Right atrium auricular region (tissue), 2 donors: ENCODE data around the gene COX6A1. TPM values are rescaled to one million over a fixed set of nuclear protein-coding genes. Genes with fewer than 3 reads are reported as not detected.

Source experiments
- DNase-seq: peaks from one replicate; pipeline ENCODE4 v3.0.0-alpha.2; 2019; ENCODE audit warnings: low spot score
- H3K27ac ChIP-seq, 2 donors: fragments of 200-600 bp; sonication (generic); 1 replicate in 1 of 2; 2 replicates in 1 of 2; pipeline ENCODE4 v1.5.1; 2016 to 2019
- H3K27me3 ChIP-seq, 2 donors: fragments of 200-600 bp; sonication (generic); one replicate each; pipeline versions ENCODE4 v1.5.1 to v1.6.0; 2017 to 2019
- H3K36me3 ChIP-seq: fragments of 200-600 bp; sonication (generic); one replicate; pipeline ENCODE4 v1.5.1; 2016
- H3K4me1 ChIP-seq, 2 donors: fragments of 200-600 bp; sonication (generic); one replicate each; pipeline versions ENCODE4 v1.5.1 to v1.6.0; 2017 to 2019
- H3K4me3 ChIP-seq, 2 donors: fragments of 200-600 bp; sonication (generic); 1 replicate in 1 of 2; 2 replicates in 1 of 2; pipeline ENCODE4 v1.5.1; 2017 to 2019; ENCODE audit warnings: mild to moderate bottlenecking in 1 of 2, moderate library complexity in 1 of 2
- H3K9me3 ChIP-seq, 2 donors: fragments of 200-600 bp; sonication (generic); one replicate each; pipeline ENCODE4 v1.5.1; 2019
- total RNA-seq, 2 donors: library from RNA; depleted of rRNA; stranded (reverse); fragments of >200 nt; gene quantifications; one replicate each; pipeline ENCODE4 v1.1.0, GENCODE V29; 2016
- TF ChIP-seq, protein P1 (sequence below), 2 donors: fragments of 200-600 bp; sonication (generic); IDR thresholded peaks; one replicate each; pipeline ENCODE4 v1.5.1; 2019; ENCODE audit warnings: antibody characterized with exemption in 2 of 2

The COX6A1 gene
- total RNA-seq, 2 donors from 2014 or later = 190 to 291 TPM

DNA sequence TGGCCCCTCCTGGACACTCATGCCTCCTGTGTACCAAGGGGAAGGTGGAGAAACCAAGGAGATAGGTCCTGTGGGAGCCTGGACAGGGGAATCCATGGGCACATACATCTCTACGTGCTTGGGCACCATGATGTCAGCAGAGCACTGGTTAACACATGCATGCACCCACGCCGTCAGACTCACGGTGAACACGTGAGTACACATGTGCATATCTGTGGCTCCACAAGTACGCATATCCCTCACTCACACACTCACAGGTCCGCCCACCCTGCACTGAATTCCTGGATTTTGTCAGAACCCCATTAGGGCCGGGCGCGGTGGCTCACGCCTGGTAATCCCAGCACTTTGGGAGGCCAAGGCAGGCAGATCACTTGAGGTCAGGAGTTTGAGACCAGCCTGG, 29.1 kb upstream of the COX6A1 start:
- no peaks in the 10 kb centered on the region for H3K9me3 ChIP-seq
- H3K27me3 ChIP-seq = no peaks in the 10 kb centered on the region
- no peaks in the 10 kb centered on the region for H3K4me1 ChIP-seq
- no peaks in the 10 kb centered on the region for H3K36me3 ChIP-seq
- H3K4me3 ChIP-seq = no peak overlapping the region
- TF ChIP-seq, protein P1, sequence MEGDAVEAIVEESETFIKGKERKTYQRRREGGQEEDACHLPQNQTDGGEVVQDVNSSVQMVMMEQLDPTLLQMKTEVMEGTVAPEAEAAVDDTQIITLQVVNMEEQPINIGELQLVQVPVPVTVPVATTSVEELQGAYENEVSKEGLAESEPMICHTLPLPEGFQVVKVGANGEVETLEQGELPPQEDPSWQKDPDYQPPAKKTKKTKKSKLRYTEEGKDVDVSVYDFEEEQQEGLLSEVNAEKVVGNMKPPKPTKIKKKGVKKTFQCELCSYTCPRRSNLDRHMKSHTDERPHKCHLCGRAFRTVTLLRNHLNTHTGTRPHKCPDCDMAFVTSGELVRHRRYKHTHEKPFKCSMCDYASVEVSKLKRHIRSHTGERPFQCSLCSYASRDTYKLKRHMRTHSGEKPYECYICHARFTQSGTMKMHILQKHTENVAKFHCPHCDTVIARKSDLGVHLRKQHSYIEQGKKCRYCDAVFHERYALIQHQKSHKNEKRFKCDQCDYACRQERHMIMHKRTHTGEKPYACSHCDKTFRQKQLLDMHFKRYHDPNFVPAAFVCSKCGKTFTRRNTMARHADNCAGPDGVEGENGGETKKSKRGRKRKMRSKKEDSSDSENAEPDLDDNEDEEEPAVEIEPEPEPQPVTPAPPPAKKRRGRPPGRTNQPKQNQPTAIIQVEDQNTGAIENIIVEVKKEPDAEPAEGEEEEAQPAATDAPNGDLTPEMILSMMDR (IDR thresholded peaks at IDR 0.05) = no peak
- H3K27ac ChIP-seq = no peak overlapping the region
- DNase-seq = no peak

DNA sequence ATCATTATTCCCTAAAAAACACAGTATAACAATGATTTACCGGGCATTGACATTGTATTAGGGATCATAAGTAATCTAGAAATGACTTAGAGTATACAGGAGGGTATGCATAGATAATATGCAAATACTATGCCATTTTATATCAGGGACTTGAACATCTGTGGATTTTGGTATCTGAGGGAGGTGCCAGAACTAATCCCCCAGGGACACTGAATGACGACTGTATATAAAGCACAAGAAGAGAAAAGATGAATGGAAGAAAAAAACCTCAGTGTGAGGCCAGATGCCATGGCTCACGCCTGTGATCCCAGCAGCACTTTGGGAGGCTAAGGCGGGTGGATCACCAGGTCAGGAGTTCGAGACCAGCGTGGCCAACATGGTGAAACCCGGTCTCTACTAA, 25.5 kb upstream of the COX6A1 start:
- Histone ChIP-seq H3K36me3 (no peaks in the 10 kb centered on the region), H3K9me3 (no peaks in the 10 kb centered on the region), H3K4me1 (no peaks in the 10 kb centered on the region), H3K27me3 (no peaks in the 10 kb centered on the region), H3K4me3 (no peak overlapping the region), H3K27ac (no peak overlapping the region)
- TF ChIP-seq, protein P1 (IDR thresholded peaks at IDR 0.05) = no peak
- DNase-seq = no peak

- no peaks in the 10 kb centered on the region for H3K27me3 ChIP-seq
- TF ChIP-seq, protein P1 (IDR thresholded peaks at IDR 0.05) = no peak
- DNase-seq = no peak
- H3K4me3 ChIP-seq = no peak overlapping the region
- H3K9me3 ChIP-seq = no peaks in the 10 kb centered on the region
- no peaks in the 10 kb centered on the region for H3K36me3 ChIP-seq
- H3K4me1 ChIP-seq = no peaks in the 10 kb centered on the region
- H3K27ac ChIP-seq = peak overlapping the region; percentile 35 to 82
Measured at GRCh38 chr12:120413901-120414695, 23.8 kb upstream of the COX6A1 start.

DNA sequence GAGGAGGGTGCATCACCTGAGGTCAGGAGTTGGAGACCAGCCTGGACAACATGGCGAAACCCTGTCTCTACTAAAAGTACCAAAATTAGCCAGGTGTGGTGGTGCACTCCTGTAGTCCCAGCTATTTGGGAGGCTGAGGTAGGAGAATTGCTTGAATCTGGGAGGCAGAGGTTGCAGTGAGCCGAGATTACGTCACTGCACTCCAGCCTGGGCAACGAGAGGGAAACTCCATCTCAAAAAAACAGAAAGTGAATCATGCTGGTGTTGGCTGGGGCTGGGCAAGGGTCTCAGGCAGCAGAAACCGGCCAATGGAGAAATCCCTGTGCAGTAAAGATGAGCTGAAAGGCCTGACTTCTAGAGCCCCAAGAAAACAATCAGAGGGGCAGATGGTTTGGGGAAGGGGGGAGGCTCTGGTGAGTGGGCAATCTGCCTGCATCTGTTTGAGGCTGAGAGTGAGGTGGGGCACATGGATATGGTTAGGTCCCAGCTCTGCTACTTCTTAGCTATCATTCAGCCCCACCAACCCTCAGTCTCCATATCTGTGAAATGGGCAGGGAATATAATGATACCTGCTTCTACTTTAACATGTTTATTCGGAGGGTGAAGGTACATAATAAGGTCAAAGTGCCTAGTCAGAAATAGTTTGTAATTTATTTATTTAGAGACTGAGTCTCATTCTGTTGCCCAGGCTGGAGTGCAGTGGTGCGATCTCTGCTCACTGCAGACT, 21.3 kb upstream of the COX6A1 start:
- Histone ChIP-seq H3K4me1 (no peaks in the 10 kb centered on the region), H3K27ac (no peak overlapping the region), H3K36me3 (no peaks in the 10 kb centered on the region), H3K9me3 (no peaks in the 10 kb centered on the region), H3K27me3 (no peaks in the 10 kb centered on the region), H3K4me3 (no peak overlapping the region)
- TF ChIP-seq, protein P1 (IDR thresholded peaks at IDR 0.05) = no peak
- no peak for DNase-seq

DNA sequence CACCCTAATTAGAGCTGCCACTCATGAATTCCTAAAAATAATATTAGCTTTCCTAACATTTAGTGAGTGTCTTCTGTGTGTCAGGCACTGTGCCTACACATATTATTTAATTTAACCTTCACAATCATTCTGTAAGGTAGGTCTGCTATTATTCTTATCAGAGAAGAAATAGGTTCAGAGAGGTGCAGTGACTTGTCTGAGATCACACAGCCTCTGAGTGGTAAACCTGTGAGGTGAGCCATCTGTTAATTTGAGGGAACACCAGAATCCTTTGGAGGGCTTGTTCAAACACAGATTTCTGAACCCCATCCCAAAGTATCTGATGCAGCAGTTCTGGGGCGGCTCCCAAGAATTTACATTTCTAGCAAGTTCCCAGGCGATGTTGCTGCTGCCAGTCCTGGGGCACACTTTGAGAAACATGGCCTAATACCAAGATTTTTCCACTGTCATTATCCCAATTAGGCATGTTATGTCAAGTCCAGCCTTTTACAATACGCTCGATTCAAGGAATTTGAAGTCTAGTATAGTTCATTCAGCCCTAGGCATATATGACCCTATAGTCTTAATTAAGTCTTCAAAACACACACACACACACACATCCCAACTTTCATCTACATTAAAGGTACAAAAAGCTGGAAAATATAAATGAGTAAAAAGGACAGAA, 19.9 kb upstream of the COX6A1 start:
- no peaks in the 10 kb centered on the region for H3K27me3 ChIP-seq
- H3K4me1 ChIP-seq = no peaks in the 10 kb centered on the region
- DNase-seq = no peak
- TF ChIP-seq, protein P1 (IDR thresholded peaks at IDR 0.05) = no peak
- no peaks in the 10 kb centered on the region for H3K36me3 ChIP-seq
- H3K4me3 ChIP-seq = no peak overlapping the region
- no peak overlapping the region for H3K27ac ChIP-seq
- H3K9me3 ChIP-seq = no peaks in the 10 kb centered on the region
